Activated CD4-positive, alpha-beta T cell treated with anti-CD3 and anti-CD28 coated beads for 1 hour (primary cell): ENCODE data around the gene LRIG3.
"Not testable (repeated sequence)": the region's sequence is repeated elsewhere in the genome, so short reads cannot be mapped to it uniquely, and the experiment has no call there.

Experiments
- DNase-seq: peaks from one replicate; pipeline ENCODE4 v3.0.0-alpha.2; 2020

LRIG3 gene

GRCh38 chr12:58901664-58902063 lies 18.6 kb downstream of the LRIG3 start:
- DNase-seq = no peak

DNA sequence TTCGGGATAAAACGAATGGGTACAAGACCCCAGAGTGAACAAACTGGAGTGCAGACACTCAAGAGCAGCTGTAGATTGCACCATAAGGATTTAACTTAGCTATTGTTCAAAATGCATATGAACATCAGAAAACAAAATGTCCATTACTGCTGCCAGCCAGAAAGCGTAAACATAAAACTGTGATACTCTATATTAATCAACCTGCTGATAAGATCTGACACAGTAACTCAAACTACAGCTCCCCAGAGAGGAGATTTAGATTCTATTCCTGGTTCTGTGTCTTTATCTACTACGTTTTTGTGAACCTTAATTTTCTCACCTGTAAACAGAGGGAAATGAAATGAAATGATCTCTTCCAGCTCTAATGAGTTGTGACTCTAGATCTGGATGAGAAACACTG lies 22.3 kb downstream of the LRIG3 start:
- no peak for DNase-seq

- no peak for DNase-seq
These were observed 24.0 kb downstream of the LRIG3 start for GRCh38 chr12:58896278-58896677.

DNA sequence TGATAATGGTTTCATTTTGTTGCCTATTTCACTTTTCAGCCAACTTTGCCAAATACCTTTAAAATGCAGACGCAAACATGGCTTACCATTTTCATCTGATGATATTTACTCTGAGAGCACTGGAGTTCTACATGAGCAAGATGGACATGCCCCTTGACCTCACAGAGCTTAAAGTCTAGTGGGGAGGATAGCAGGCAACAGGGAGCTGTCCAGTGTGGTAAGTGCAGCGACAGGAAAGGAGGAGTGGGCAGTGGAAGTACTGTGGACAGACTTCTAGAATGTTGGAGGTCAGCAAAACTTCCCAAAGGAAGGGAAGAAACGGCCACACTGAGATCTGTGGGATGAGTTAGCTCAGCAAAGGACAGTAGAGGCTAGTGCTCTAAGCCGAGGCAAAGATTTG lies 25.3 kb downstream of the LRIG3 start:
- no peak for DNase-seq

DNA sequence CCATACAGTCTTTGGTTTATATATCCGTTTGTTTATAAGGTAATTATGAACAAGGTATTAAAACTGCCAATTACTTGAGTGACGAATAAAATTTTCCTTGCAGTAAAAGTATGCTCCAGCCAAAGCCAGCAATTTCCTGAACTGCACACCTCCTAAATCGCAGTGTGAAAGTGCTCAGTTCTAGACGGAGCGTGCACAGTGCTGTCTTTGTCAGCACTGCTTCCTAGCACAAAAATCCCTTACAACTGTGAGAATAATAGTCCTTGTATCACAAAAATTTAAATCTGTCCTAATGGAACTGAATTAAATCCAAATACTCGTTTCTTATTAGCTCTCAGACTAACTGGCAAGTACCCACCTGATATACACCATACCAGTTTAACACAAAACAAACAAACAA lies 26.3 kb downstream of the LRIG3 start:
- no peak for DNase-seq

DNA sequence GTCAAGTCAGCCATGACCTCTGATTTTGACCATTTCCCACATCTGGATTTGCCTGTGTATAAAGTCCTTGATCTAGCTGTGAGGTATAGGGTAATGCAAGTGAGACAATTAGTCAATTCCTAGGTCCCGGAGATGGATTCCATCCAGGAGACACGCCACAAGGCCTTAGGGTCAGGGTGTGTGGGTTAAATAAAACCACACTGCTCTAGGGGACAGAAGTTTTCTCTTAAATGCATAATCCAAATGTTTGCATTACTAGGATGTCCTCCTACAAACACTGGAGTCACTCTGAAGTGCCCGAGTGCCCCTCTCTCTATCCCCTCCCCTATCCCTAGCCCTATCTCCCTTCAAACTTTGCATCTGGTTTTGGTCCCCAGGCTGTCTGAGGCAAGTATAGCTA lies 26.8 kb downstream of the LRIG3 start:
- DNase-seq = no peak

DNA sequence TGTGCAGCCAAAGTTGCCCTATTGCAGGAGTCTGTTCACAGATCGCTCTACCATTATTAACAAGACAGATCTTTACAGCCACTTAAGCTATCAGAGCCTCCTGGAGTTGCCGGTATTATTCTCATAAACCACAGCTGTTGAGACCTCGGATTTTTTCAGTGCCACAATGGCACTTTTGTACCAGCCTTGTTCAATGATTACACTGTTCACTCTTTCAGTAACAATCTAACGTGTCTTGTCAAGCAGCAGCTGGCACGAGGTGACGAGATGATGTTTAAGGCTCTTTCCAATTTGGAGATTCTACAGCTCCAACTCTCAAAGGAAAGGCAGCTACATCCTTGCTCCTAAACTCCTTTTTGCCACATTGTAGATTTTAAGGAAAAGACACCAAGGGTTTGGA lies 30.7 kb downstream of the LRIG3 start:
- DNase-seq = no peak

DNA sequence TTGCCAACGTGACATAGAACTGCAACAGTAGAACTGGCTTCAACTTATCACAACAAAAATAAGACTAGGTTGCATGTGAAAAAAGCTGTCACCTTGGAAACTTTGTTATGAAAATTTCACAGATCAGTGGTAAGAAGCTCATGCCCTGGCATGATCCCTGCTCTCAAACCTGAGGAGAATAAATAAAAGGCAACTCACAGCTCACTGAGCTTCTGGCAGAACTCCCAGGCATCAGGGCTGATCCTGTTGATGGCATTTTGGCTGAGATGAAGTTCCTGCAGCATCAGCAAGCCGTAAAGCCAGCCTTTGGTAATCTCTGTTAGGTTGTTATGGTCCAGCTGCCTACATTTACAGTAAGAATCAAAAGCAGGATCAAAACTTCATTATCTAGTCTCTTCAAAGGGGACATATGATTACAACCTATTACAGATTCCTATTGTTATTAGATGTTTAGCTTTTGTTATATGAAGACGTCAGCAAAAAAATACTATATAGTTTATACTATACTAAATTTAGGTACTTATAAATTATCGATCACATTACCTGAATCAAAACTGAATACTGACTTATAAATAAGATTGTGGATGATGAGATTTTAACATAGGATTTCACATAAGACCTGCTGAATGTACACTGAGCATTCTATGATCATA lies 32.0 kb downstream of the LRIG3 start:
- no peak for DNase-seq

DNA sequence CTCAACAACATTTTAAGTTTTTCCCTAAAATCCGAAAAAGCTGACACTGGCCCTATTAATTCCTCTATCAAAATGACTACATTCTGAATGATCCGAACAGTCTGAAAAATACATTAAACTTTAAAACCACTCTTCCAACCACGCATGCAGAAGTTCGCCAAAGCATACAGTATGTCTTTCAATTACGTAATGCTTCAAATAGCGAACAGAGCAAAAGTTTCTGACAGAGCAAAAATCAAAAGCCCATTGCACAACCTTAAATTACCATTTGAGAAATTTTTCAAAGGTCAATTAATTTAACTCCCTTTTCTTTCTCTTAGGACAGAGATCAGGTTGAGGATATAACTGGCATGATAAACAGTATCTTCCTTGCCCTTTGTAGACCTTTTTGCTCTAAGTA lies 33.2 kb downstream of the LRIG3 start:
- no peak for DNase-seq

GRCh38 chr12:58886474-58886873 lies 33.8 kb downstream of the LRIG3 start:
- DNase-seq = no peak

GRCh38 chr12:58884916-58885315 lies 35.4 kb downstream of the LRIG3 start:
- DNase-seq = no peak

GRCh38 chr12:58883576-58884334 lies 36.5 kb downstream of the LRIG3 start:
- DNase-seq = no peak

GRCh38 chr12:58882826-58883225 lies 37.5 kb downstream of the LRIG3 start:
- no peak for DNase-seq

GRCh38 chr12:58881816-58882215 lies 38.5 kb downstream of the LRIG3 start:
- DNase-seq = no peak

DNA sequence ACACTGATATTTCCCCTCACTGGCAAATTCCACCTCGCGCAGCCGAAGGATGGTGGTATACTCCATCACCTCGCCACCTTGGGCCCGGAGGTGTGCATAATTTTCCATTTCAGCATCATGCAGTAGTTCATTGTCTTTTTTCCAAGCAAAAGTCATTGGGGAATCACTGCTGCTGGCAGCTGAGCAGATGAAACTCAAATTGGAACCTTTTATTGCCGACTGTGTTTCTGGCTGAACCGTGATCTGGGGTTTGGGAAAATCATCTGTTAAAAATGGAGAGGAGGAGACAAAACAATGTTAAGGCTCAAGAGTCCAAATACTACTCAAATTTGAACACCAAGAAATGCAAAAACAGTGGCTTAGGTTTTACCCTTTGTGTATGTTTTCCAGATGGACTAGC lies 39.7 kb downstream of the LRIG3 start:
- no peak for DNase-seq

DNA sequence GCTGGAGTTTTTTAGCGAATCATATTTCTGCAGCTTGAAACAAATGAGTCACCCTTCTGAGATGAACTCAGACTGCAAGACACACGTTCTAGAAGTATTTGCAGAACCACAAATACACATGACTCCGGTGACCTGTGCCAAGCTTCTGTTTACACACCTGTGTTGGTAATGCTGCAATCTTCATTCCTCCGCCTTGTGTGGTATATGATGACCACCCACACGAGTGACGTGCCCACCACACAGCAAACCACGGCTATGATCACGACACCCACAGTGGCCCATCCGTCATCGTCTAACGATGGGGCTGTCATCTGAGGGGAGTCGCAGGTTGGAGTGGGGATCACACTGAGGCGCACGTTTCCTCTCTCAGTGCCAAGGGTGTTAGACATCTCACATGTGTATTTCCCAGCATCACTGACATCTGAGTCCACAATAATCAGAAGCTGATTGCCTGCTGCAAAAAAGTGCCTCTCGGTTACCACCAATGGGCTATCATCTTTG lies 43.0 kb downstream of the LRIG3 start:
- DNase-seq = no peak

- DNase-seq = no peak
These were observed 46.8 kb downstream of the LRIG3 start for GRCh38 chr12:58873496-58873895.

- DNase-seq = no peak
These were observed 48.7 kb downstream of the LRIG3 start for GRCh38 chr12:58871556-58871955.

DNA sequence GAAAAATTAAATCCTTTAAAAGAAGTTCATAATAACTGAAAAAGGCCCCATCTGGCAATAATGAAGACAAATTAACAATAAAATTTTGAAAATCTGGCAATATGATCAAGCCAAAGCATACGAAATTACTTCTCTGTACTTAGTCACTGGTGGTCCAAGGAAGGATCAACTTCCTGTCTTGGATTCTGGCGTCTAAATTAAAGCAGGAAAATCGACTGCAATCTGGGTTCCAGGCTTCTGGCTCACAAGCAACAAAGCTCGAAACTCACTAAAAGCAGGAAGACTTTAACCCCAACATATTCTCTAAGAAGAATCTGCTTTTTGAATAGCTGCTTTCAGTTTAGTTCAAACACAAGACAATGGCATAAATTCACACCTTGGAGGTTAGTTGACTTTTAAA lies 49.7 kb downstream of the LRIG3 start:
- DNase-seq = no peak

- DNase-seq = no peak
These were observed 59.5 kb downstream of the LRIG3 start for GRCh38 chr12:58860788-58861240.

GRCh38 chr12:58860056-58860787 lies 60.1 kb downstream of the LRIG3 start:
- DNase-seq = no peak

DNA sequence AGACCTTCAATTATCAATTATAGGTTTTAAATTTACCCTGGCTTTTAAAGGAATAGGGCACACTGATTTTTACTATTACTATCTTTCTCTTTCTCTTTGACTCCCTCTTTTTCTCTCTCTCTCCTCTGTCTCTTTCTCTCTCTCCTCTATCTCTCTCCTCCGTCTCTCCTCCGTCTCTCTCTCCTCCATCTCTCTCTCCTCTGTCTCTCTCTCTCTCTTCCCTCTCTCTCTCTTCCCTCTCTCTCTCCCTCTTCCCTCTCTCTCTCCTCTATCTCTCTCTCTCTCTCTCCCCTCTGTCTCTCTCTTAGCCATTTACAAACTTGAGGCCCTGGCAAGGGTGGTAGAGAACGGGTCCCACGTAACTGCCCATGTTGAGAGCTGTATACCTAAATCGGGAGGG lies 62.3 kb downstream of the LRIG3 start:
- no peak for DNase-seq

GRCh38 chr12:58857206-58857605 lies 63.1 kb downstream of the LRIG3 start:
- DNase-seq = not testable (repeated sequence)

- not testable (repeated sequence) for DNase-seq
These were observed 64.7 kb downstream of the LRIG3 start for GRCh38 chr12:58855630-58856029.
